22Rv1 (cell line): ENCODE data around the gene TLE3.

ENCODE experiments used
- CTCF ChIP-seq: fragments of 450-650 bp; IDR thresholded peaks from 2 replicates; pipeline ENCODE4 v1.5.1; 2017; ENCODE audit warnings: mild to moderate bottlenecking
- ZFX ChIP-seq: fragments of 450-650 bp; IDR thresholded peaks from 2 replicates; pipeline ENCODE4 v1.6.1; 2017; ENCODE audit warnings: antibody characterized with exemption, borderline replicate concordance

- no peak for TF ChIP-seq CTCF
- no peak for TF ChIP-seq ZFX
Observed at GRCh38 chr15:70016511-70016994, 81.2 kb downstream of the TLE3 start.
